ENCODE data around the gene STK40. TPM values are rescaled to one million over a fixed set of nuclear protein-coding genes. Genes with fewer than 3 reads are reported as not detected.

The STK40 gene
- total and polyA plus RNA-seq, 9 of the 15 experiments (the other 6 are each of a cell fraction or from before 2014, with no cell fraction given) = 0.69 to 94.3 (median 39.1) TPM

- no peak for TF ChIP-seq RERE (CRISPR knock-in tag; IDR thresholded peaks at IDR 0.05; ENCODE audit: borderline replicate concordance)
- TF ChIP-seq FOXA1 (IDR thresholded peaks at IDR 0.05; ENCODE audit: borderline replicate concordance) = no peak
- TF ChIP-seq GTF2F1 (IDR thresholded peaks at IDR 0.05; ENCODE audit: low read depth, low read length) = no peak
- no peak for TF ChIP-seq CREB3L1 (IDR thresholded peaks at IDR 0.05; ENCODE audit: borderline replicate concordance, low read depth)
- TF ChIP-seq, protein P1, sequence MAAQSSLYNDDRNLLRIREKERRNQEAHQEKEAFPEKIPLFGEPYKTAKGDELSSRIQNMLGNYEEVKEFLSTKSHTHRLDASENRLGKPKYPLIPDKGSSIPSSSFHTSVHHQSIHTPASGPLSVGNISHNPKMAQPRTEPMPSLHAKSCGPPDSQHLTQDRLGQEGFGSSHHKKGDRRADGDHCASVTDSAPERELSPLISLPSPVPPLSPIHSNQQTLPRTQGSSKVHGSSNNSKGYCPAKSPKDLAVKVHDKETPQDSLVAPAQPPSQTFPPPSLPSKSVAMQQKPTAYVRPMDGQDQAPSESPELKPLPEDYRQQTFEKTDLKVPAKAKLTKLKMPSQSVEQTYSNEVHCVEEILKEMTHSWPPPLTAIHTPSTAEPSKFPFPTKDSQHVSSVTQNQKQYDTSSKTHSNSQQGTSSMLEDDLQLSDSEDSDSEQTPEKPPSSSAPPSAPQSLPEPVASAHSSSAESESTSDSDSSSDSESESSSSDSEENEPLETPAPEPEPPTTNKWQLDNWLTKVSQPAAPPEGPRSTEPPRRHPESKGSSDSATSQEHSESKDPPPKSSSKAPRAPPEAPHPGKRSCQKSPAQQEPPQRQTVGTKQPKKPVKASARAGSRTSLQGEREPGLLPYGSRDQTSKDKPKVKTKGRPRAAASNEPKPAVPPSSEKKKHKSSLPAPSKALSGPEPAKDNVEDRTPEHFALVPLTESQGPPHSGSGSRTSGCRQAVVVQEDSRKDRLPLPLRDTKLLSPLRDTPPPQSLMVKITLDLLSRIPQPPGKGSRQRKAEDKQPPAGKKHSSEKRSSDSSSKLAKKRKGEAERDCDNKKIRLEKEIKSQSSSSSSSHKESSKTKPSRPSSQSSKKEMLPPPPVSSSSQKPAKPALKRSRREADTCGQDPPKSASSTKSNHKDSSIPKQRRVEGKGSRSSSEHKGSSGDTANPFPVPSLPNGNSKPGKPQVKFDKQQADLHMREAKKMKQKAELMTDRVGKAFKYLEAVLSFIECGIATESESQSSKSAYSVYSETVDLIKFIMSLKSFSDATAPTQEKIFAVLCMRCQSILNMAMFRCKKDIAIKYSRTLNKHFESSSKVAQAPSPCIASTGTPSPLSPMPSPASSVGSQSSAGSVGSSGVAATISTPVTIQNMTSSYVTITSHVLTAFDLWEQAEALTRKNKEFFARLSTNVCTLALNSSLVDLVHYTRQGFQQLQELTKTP (IDR thresholded peaks at IDR 0.05; ENCODE audit: low read depth in 1 of 2, partially characterized antibody in 2 of 2) = no peak
- peak; percentile 100 for TF ChIP-seq ELF2 (CRISPR knock-in tag; IDR thresholded peaks at IDR 0.05)
- TF ChIP-seq RNF2 (IDR thresholded peaks at IDR 0.05) = no peak
- peak; percentile 93 for TF ChIP-seq NFYB (IDR thresholded peaks at IDR 0.05; ENCODE audit: extremely low read depth, insufficient read length)
- TF ChIP-seq THAP12 (CRISPR knock-in tag; IDR thresholded peaks at IDR 0.05) = no peak
- peak; percentile 52 for TF ChIP-seq RBM22 (IDR thresholded peaks at IDR 0.05; ENCODE audit: low read depth, low read length, poor library complexity, severe bottlenecking)
- no peak for TF ChIP-seq ZNF764 (CRISPR knock-in tag; IDR thresholded peaks at IDR 0.05; ENCODE audit: low read depth)
- no peak for TF ChIP-seq U2AF2 (optimal IDR thresholded peaks at IDR 0.05; ENCODE audit: low read depth, low read length)
- TF ChIP-seq FOXK1 (CRISPR knock-in tag; IDR thresholded peaks at IDR 0.05; ENCODE audit: borderline replicate concordance) = no peak
Measured at GRCh38 chr1:36385410-36386264, at the start of gene STK40 (continued).
